Heart left ventricle (tissue), 16 donors: ENCODE measurements around the gene BICRA. TPM values are rescaled to one million over a fixed set of nuclear protein-coding genes. Genes with fewer than 3 reads are reported as not detected.
"Not testable (repeated sequence)": the region's sequence is repeated elsewhere in the genome, so short reads cannot be mapped to it uniquely, and the experiment has no call there.

Experiments used
- ATAC-seq, 4 donors: fragments of 200-7000 bp; cut with Tn5 transposase; one replicate each; pipeline ENCODE4 v1.9.1; 2020 to 2022; ENCODE audit warnings: moderate library complexity in 4 of 4, mild to moderate bottlenecking in 3 of 4, moderate number of reproducible peaks in 1 of 4
- DNase-seq, 5 donors: peaks; one replicate each; pipeline ENCODE4 v3.0.0-alpha.2; 2020
- H3K27ac ChIP-seq, 12 donors: fragments of 200-600 bp; sonication (generic) in 4 of 12; one replicate each; pipeline versions ENCODE4 v1.5.0 to v1.8.0; 2016 to 2022; ENCODE audit warnings: mild to moderate bottlenecking in 2 of 12
- H3K27me3 ChIP-seq, 9 donors: fragments of 200-600 bp; sonication (generic) in 2 of 9; one replicate each; pipeline versions ENCODE4 v1.5.1 to v1.8.0; 2016 to 2022; ENCODE audit warnings: mild to moderate bottlenecking in 3 of 9
- H3K36me3 ChIP-seq, 9 donors: fragments of 200-600 bp; sonication (generic) in 2 of 9; one replicate each; pipeline versions ENCODE4 v1.5.0 to v1.8.0; 2018 to 2022; ENCODE audit warnings: mild to moderate bottlenecking in 2 of 9
- H3K4me1 ChIP-seq, 12 donors: fragments of 200-600 bp; sonication (generic) in 4 of 12; one replicate each; pipeline versions ENCODE4 v1.5.0 to v1.8.0; 2016 to 2022; ENCODE audit warnings: mild to moderate bottlenecking in 3 of 12
- H3K4me3 ChIP-seq, 12 donors: fragments of 200-600 bp; sonication (generic) in 4 of 12; one replicate each; pipeline versions ENCODE4 v1.5.0 to v1.8.0; 2017 to 2022; ENCODE audit warnings: mild to moderate bottlenecking in 9 of 12, moderate library complexity in 4 of 12
- H3K9me3 ChIP-seq, 12 donors: fragments of 200-600 bp; sonication (generic) in 4 of 12; one replicate each; pipeline versions ENCODE4 v1.5.0 to v1.8.0; 2016 to 2022; ENCODE audit warnings: mild to moderate bottlenecking in 1 of 12
- CTCF ChIP-seq, 12 donors: fragments of 200-600 bp; sonication (generic) in 4 of 12; IDR thresholded peaks; one replicate each; pipeline versions ENCODE4 v1.5.0 to v1.8.0; 2018 to 2022; ENCODE audit warnings: antibody characterized with exemption in 12 of 12, mild to moderate bottlenecking in 5 of 12
- POLR2A ChIP-seq, 2 donors: fragments of 450-650 bp; IDR thresholded peaks; one replicate each; pipeline ENCODE4 v1.6.1; 2017; ENCODE audit warnings: antibody characterized with exemption in 2 of 2, mild to moderate bottlenecking in 2 of 2, moderate library complexity in 2 of 2
- WGBS, 4 donors: extraction: QIAGEN DNeasy Blood & Tissue Kit in 2 of 4; methylation state at CpG; one replicate each; pipeline versions ENCODE4 v1.1.5 to v1.1.7; 2013 to 2018; 5-methylcytosine and 5-hydroxymethylcytosine counted together
- intact Hi-C, 10 donors: fragments of 100-400 bp; cut with DNase I; formaldehyde crosslinking; loops; one replicate each; pipeline versions ENCODE4 v1.11.1 to v1.14.2; 2022
- polyA plus RNA-seq, 2 donors: library from polyadenylated mRNA; stranded (reverse); fragments of 200-250 nt; gene quantifications; one replicate each; pipeline ENCODE4 v1.2.3, GENCODE V29; 2013
- total RNA-seq, 9 donors: library from RNA; depleted of rRNA in 2 of 9; stranded (reverse); fragments of >200 nt in 2 of 9; fragmentation: NEBNext Ultra II Directional in 3 of 9; extraction: Animal tissue kit (Norgen Biotek cat#: 25700) in 3 of 9; gene quantifications; one replicate each; pipeline versions ENCODE4 v1.1.0 to v1.2.4, GENCODE V29; 2016 to 2023
- donor health status: ischemic (EF 13 %, LVEDD 7.1; RV severe dilation, severe dysfunction).
- donor health status: healthy with polysubstance abuse.
- donor health status: DM: no; HTN: yes; CAD: no.
- donor health status: DM: no; HTN: no; CAD: no.
- donor health status: ischemic (EF 25% LVEDD 6.9; RV normal size, moderate dysfunction).
- donor health status: ischemic (EF 25% LVEDD 5.7; RV mildly dilated, moderate dysfunction).
- donor health status: healthy.
- donor health status: DM: yes; HTN: yes; CAD: no.
- donor health status: ischemic (EF 35%, LVEDD 5.7; RV mildly dilated, moderate dysfunction).
- donor health status: nonischemic (EF 11% LVEDD 7.7; RV severe dilation, severe dysfunction).
- donor health status: DM: yes; HTN: yes; CAD: no.
- donor health status: PGD.
- donor health status: ischemic (EF 29% LVEDD 5.4; RV normal size, mild dysfunction).
- donor health status: nonischemic (EF 23%, LVEDD 6.1; RV moderate dilation, normal function).

The BICRA gene
- total and polyA plus RNA-seq, 11 donors = 5.3 to 14.5 (median 8.5) TPM

- 76 to 86% (median 83%) methylated on average over 22 to 48 of the region's 48 CpGs for WGBS, 4 donors
- H3K27ac ChIP-seq = peak overlapping the region in 6 of 12 donors; percentile 13 to 85 (median 36)
- H3K4me1 ChIP-seq = peaks cover 0 to 87% (median 51%) of the 10 kb centered on the region in 12 donors
- TF ChIP-seq CTCF (IDR thresholded peaks at IDR 0.05) (no peak), POLR2A (IDR thresholded peaks at IDR 0.05) (no peak)
- H3K27me3 ChIP-seq = peaks cover 0 to 19% (median 0%) of the 10 kb centered on the region in 9 donors
- H3K4me3 ChIP-seq = no peak overlapping the region
- no peak for DNase-seq
- no peak for ATAC-seq
- peaks cover 0 to 77% (median 24%) of the 10 kb centered on the region in 9 donors for H3K36me3 ChIP-seq
- no peaks in the 10 kb centered on the region for H3K9me3 ChIP-seq
- intact Hi-C loops = no loop called here
Measured at GRCh38 chr19:47725759-47726401, 116.9 kb downstream of the BICRA start.

DNA sequence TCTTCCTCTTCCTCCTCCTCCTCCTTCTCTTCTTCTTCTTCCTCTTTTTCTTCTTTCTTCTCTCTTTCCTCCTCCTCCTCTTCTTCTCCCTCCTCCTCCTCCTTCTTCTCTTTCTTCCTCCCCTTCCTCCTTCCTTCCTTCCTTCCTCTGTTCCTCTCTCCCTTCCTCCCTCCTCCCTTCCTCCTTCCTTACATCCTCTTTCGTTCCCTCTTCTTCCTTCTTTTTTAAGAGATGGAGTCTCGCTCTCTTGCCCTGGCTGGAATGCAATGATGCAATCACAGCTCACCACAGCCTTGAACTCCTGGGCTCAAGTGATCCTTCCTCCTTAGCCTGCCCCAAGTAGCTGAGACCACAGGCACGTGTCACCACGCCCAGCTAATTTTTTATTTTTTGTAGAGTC is 117.5 kb downstream of the BICRA start:
- Histone ChIP-seq H3K36me3 (peaks cover 0 to 78% (median 25%) of the 10 kb centered on the region in 9 donors), H3K27ac (peak overlapping the region in 8 of 12 donors; percentile 9 to 85 (median 24)), H3K4me1 (peaks cover 0 to 82% (median 51%) of the 10 kb centered on the region in 12 donors), H3K4me3 (no peak overlapping the region), H3K9me3 (no peaks in the 10 kb centered on the region), H3K27me3 (peaks cover 0 to 19% (median 0%) of the 10 kb centered on the region in 9 donors)
- TF ChIP-seq POLR2A (IDR thresholded peaks at IDR 0.05) (no peak), CTCF (IDR thresholded peaks at IDR 0.05) (no peak)
- WGBS, 4 donors = 68 to 74% (median 72%) methylated on average over 4 of the region's 4 CpGs
- DNase-seq (no peak), ATAC-seq (no peak)
- intact Hi-C loops = no loop called here

- H3K9me3 ChIP-seq, DNase-seq, H3K4me3 ChIP-seq, intact Hi-C loops, ATAC-seq: not testable (repeated sequence)
- H3K27ac ChIP-seq = peak overlapping the region in 11 of 12 donors; percentile 59 to 92 (median 80)
- H3K36me3 ChIP-seq = peaks cover 0 to 82% (median 38%) of the 10 kb centered on the region in 9 donors
- peaks cover 0 to 19% (median 0%) of the 10 kb centered on the region in 9 donors for H3K27me3 ChIP-seq
- 81 to 90% (median 86%) methylated on average over 4 of the region's 4 CpGs for WGBS, 4 donors
- H3K4me1 ChIP-seq = peaks cover 0 to 68% (median 42%) of the 10 kb centered on the region in 12 donors
Measured at GRCh38 chr19:47728295-47728694, 119.4 kb downstream of the BICRA start.

- intact Hi-C loops = loop anchor here in 1 of 10 donors (1.0 kb wide), 1 partner anchor 10 kb away; no protein-coding TSS in a partner anchor
- peaks cover 0 to 57% (median 34%) of the 10 kb centered on the region in 12 donors for H3K4me1 ChIP-seq
Measured at GRCh38 chr19:47729468-47729798, 120.5 kb downstream of the BICRA start.

More at GRCh38 chr19:47729468-47729798, 120.5 kb downstream of the BICRA start:
- Histone ChIP-seq H3K9me3 (no peaks in the 10 kb centered on the region), H3K27ac (peak overlapping the region; percentile 59 to 92 (median 80)), H3K27me3 (peaks cover 0 to 19% (median 0%) of the 10 kb centered on the region in 9 donors), H3K36me3 (peaks cover 0 to 85% (median 42%) of the 10 kb centered on the region in 9 donors), H3K4me3 (peak overlapping the region in 10 of 12 donors; percentile 6 to 43 (median 24))
- TF ChIP-seq POLR2A (IDR thresholded peaks at IDR 0.05) = no peak
- no peak for TF ChIP-seq CTCF (IDR thresholded peaks at IDR 0.05)
- DNase-seq = peak in 4 of 5 donors; percentile 65 to 74 (median 73)
- peak; percentile 64 to 85 (median 78) for ATAC-seq
- WGBS, 4 donors = 7 to 19% (median 13%) methylated on average over 9 of the region's 9 CpGs
